Gastrocnemius medialis (tissue), 4 donors: ENCODE results near the gene ZBTB7C.

Experiments
- CTCF ChIP-seq, 5 experiments: fragments of 450-650 bp in 3 of 5; fragments of 200-600 bp in 2 of 5; sonication (generic) in 2 of 5; IDR thresholded peaks in 4 of 5; conservative IDR thresholded peaks in 1 of 5; 1 replicate in 4 of 5; 2 replicates in 1 of 5; pipeline ENCODE4 v1.5.1; 2016 to 2019; ENCODE audit warnings: antibody characterized with exemption in 5 of 5, mild to moderate bottlenecking in 3 of 5, moderate library complexity in 3 of 5
- POLR2A ChIP-seq, 2 donors: fragments of 450-650 bp; IDR thresholded peaks; one replicate each; pipeline ENCODE4 v1.6.1; 2017; ENCODE audit warnings: antibody characterized with exemption in 2 of 2, mild to moderate bottlenecking in 2 of 2, moderate library complexity in 2 of 2

- TF ChIP-seq CTCF (IDR thresholded peaks at IDR 0.05 in 4 of 5, conservative IDR thresholded peaks at IDR 0.05 in 1 of 5), result no peak
- no peak for TF ChIP-seq POLR2A (IDR thresholded peaks at IDR 0.05)
Observed at GRCh38 chr18:48064978-48065600, 344.1 kb downstream of the ZBTB7C start.
